CMK (cell line): ENCODE measurements around the gene LARP4B.
"Not testable (repeated sequence)": the region's sequence is repeated elsewhere in the genome, so short reads cannot be mapped to it uniquely, and the experiment has no call there.

Experiments used
- DNase-seq: peaks from one replicate; pipeline ENCODE4 v3.0.0-alpha.2; 2010; ENCODE audit warnings: low read depth

LARP4B gene

GRCh38 chr10:958106-958505 is 26.6 kb upstream of the LARP4B start:
- DNase-seq: no peak

- no peak for DNase-seq
These were observed 24.3 kb upstream of the LARP4B start for GRCh38 chr10:955820-956217.

GRCh38 chr10:955127-955819 is 23.8 kb upstream of the LARP4B start:
- no peak for DNase-seq

- DNase-seq: no peak
These were observed 22.9 kb upstream of the LARP4B start for GRCh38 chr10:954396-954795.

- no peak for DNase-seq
These were observed 22.3 kb upstream of the LARP4B start for GRCh38 chr10:953836-954235.

- DNase-seq: no peak
These were observed 17.9 kb upstream of the LARP4B start for GRCh38 chr10:949446-949845.

- DNase-seq: no peak
These were observed 16.8 kb upstream of the LARP4B start for GRCh38 chr10:948347-948746.

GRCh38 chr10:947881-948280 is 16.4 kb upstream of the LARP4B start:
- no peak for DNase-seq

- DNase-seq: no peak
These were observed 15.5 kb upstream of the LARP4B start for GRCh38 chr10:947051-947450.

- DNase-seq: no peak
These were observed 14.3 kb upstream of the LARP4B start for GRCh38 chr10:945778-946177.

- DNase-seq: no peak
These were observed 12.7 kb upstream of the LARP4B start for GRCh38 chr10:944034-944831.

- DNase-seq: no peak
These were observed 12.0 kb upstream of the LARP4B start for GRCh38 chr10:943334-944033.

GRCh38 chr10:938941-939678 is 7.6 kb upstream of the LARP4B start:
- no peak for DNase-seq

GRCh38 chr10:934746-935406 is 3.4 kb upstream of the LARP4B start:
- no peak for DNase-seq

- DNase-seq: not testable (repeated sequence)
These were observed 2.7 kb upstream of the LARP4B start for GRCh38 chr10:934165-934564.

GRCh38 chr10:932589-932988 is 1.1 kb upstream of the LARP4B start:
- DNase-seq: no peak

GRCh38 chr10:930625-931325 is 730 bp downstream of the LARP4B start:
- DNase-seq: no peak

GRCh38 chr10:929960-930624 is 1.4 kb downstream of the LARP4B start:
- no peak for DNase-seq

GRCh38 chr10:927131-927530 is 4.4 kb downstream of the LARP4B start:
- DNase-seq: no peak

- no peak for DNase-seq
These were observed 5.3 kb downstream of the LARP4B start for GRCh38 chr10:926075-926698.
